ENCODE data around the gene HSPA12B.

DNA sequence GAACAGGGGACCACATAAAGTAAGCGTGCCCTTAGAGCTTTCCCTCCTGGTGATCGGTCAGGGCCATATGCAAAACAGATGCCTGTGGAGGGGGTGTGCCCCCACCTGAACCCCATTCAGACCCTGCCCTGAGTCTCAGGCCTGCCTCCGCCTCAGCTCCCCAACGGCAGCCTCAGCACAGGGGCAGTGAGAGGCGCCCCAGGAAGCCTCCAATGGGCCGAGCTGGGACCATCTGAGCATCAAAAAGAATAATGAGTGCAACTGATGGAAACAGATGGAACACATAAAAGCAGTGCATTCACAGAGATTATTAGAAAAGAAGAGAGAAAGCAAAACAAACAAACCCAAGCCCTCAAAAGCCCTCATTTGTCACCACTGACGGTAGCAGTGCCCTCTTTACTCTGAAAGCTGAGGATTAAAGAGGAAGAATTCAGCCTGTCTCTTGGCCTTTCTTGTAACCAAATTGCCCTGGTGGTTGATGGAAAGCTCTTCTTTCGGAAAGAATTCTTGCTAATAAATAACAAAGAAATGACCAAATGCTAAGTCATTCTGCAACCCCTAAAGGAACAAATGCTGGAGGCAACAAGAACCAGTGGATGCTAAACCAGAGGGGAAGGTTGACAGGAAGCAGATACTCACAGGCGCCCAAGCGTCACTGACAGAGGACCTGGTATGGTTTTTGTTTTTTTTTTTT is 28.3 kb downstream of the HSPA12B start:
- TF ChIP-seq RAD21 (conservative IDR thresholded peaks at IDR 0.05) (no peak), EP300 (conservative IDR thresholded peaks at IDR 0.05; ENCODE audit: poor library complexity, severe bottlenecking) (no peak), POLR2AphosphoS5 (IDR thresholded peaks at IDR 0.05) (no peak)
